HEK293 (cell line): ENCODE data around the gene CATSPERD.

ENCODE experiments used
- EGR2 ChIP-seq: fragments of 450-650 bp; formaldehyde crosslinking; IDR thresholded peaks from 2 replicates; pipeline ENCODE4 v1.5.1; 2016; ENCODE audit warnings: low read depth, missing biosample characterization, missing genetic modification characterization
- GLI4 ChIP-seq: fragments of 450-650 bp; formaldehyde crosslinking; IDR thresholded peaks from 2 replicates; pipeline ENCODE4 v1.5.1; 2016; ENCODE audit warnings: missing biosample characterization, missing genetic modification characterization
- IKZF3 ChIP-seq: fragments of 450-650 bp; IDR thresholded peaks from 2 replicates; pipeline ENCODE4 v1.5.0; 2018; ENCODE audit warnings: missing biosample characterization, mild to moderate bottlenecking, missing genetic modification characterization, moderate library complexity
- OSR2 ChIP-seq: fragments of 450-650 bp; formaldehyde crosslinking; IDR thresholded peaks from 2 replicates; pipeline ENCODE4 v1.5.1; 2016; ENCODE audit warnings: missing biosample characterization, missing genetic modification characterization
- PRDM1 ChIP-seq: fragments of 450-650 bp; formaldehyde crosslinking; IDR thresholded peaks from 2 replicates; pipeline ENCODE4; 2016; ENCODE audit warnings: missing biosample characterization, missing genetic modification characterization
- TRIM28 ChIP-seq: IDR thresholded peaks from 2 replicates; pipeline ENCODE4 v1.6.1; 2011; ENCODE audit warnings: low read length, control low read depth, borderline replicate concordance
- WT1 ChIP-seq: fragments of 450-650 bp; formaldehyde crosslinking; IDR thresholded peaks from 2 replicates; pipeline ENCODE4 v1.5.1; 2016; ENCODE audit warnings: missing biosample characterization, missing genetic modification characterization
- YY1 ChIP-seq: fragments of 450-650 bp; formaldehyde crosslinking; IDR thresholded peaks from 2 replicates; pipeline ENCODE4 v1.5.1; 2018; ENCODE audit warnings: missing biosample characterization, missing genetic modification characterization
- ZBTB21 ChIP-seq: fragments of 450-650 bp; formaldehyde crosslinking; IDR thresholded peaks from 2 replicates; pipeline ENCODE4 v1.5.1; 2017; ENCODE audit warnings: missing biosample characterization, missing genetic modification characterization
- ZBTB6 ChIP-seq: fragments of 450-650 bp; formaldehyde crosslinking; IDR thresholded peaks from 2 replicates; pipeline ENCODE4 v1.5.1; 2017; ENCODE audit warnings: missing biosample characterization, missing genetic modification characterization
- ZEB2 ChIP-seq: fragments of 450-650 bp; formaldehyde crosslinking; IDR thresholded peaks from 2 replicates; pipeline ENCODE4 v1.5.1; 2016; ENCODE audit warnings: missing biosample characterization, missing genetic modification characterization
- ZFP3 ChIP-seq: fragments of 450-650 bp; formaldehyde crosslinking; IDR thresholded peaks from 2 replicates; pipeline ENCODE4 v1.5.1; 2016; ENCODE audit warnings: low read depth, missing biosample characterization, missing genetic modification characterization
- ZFP69B ChIP-seq: fragments of 450-650 bp; formaldehyde crosslinking; IDR thresholded peaks from 2 replicates; pipeline ENCODE4 v1.5.1; 2016; ENCODE audit warnings: missing biosample characterization, missing genetic modification characterization
- ZNF133 ChIP-seq: fragments of 450-650 bp; formaldehyde crosslinking; IDR thresholded peaks from 2 replicates; pipeline ENCODE4 v1.5.1; 2016; ENCODE audit warnings: missing biosample characterization, missing genetic modification characterization
- ZNF155 ChIP-seq: fragments of 450-650 bp; formaldehyde crosslinking; IDR thresholded peaks from 2 replicates; pipeline ENCODE4 v1.5.1; 2016; ENCODE audit warnings: missing biosample characterization, missing genetic modification characterization
- ZNF211 ChIP-seq: fragments of 450-650 bp; formaldehyde crosslinking; IDR thresholded peaks from 2 replicates; pipeline ENCODE4 v1.5.1; 2016; ENCODE audit warnings: low read depth, missing biosample characterization, missing genetic modification characterization
- ZNF223 ChIP-seq: fragments of 450-650 bp; formaldehyde crosslinking; IDR thresholded peaks from 2 replicates; pipeline ENCODE4 v1.5.1; 2016; ENCODE audit warnings: missing biosample characterization, missing genetic modification characterization
- ZNF23 ChIP-seq: fragments of 450-650 bp; formaldehyde crosslinking; IDR thresholded peaks from 2 replicates; pipeline ENCODE4 v1.5.1; 2016; ENCODE audit warnings: missing biosample characterization, missing genetic modification characterization, borderline replicate concordance
- ZNF26 ChIP-seq: fragments of 450-650 bp; formaldehyde crosslinking; IDR thresholded peaks from 2 replicates; pipeline ENCODE4 v1.5.1; 2016; ENCODE audit warnings: missing biosample characterization, missing genetic modification characterization
- ZNF266 ChIP-seq: fragments of 450-650 bp; formaldehyde crosslinking; IDR thresholded peaks from 2 replicates; pipeline ENCODE4 v1.5.1; 2016; ENCODE audit warnings: missing biosample characterization, missing genetic modification characterization, low read depth
- ZNF292 ChIP-seq: fragments of 450-650 bp; formaldehyde crosslinking; IDR thresholded peaks from 2 replicates; pipeline ENCODE4 v1.5.1; 2016; ENCODE audit warnings: low read depth, missing biosample characterization, missing genetic modification characterization, borderline replicate concordance
- ZNF488 ChIP-seq: fragments of 450-650 bp; formaldehyde crosslinking; IDR thresholded peaks from 2 replicates; pipeline ENCODE4 v1.5.1; 2016; ENCODE audit warnings: missing biosample characterization, missing genetic modification characterization
- ZNF521 ChIP-seq: fragments of 450-650 bp; formaldehyde crosslinking; IDR thresholded peaks from 2 replicates; pipeline ENCODE4 v1.5.1; 2017; ENCODE audit warnings: missing biosample characterization, mild to moderate bottlenecking, missing genetic modification characterization
- ZNF544 ChIP-seq: fragments of 450-650 bp; formaldehyde crosslinking; IDR thresholded peaks from 2 replicates; pipeline ENCODE4 v1.5.0; 2017; ENCODE audit warnings: missing biosample characterization, missing genetic modification characterization
- ZNF549 ChIP-seq: fragments of 450-650 bp; IDR thresholded peaks from 2 replicates; pipeline ENCODE4 v1.5.1; 2018; ENCODE audit warnings: missing biosample characterization, missing genetic modification characterization, mild to moderate bottlenecking, inconsistent platforms, moderate library complexity
- ZNF585B ChIP-seq: fragments of 450-650 bp; formaldehyde crosslinking; IDR thresholded peaks from 2 replicates; pipeline ENCODE4 v1.5.1; 2016; ENCODE audit warnings: missing biosample characterization, missing genetic modification characterization
- ZNF701 ChIP-seq: fragments of 450-650 bp; formaldehyde crosslinking; IDR thresholded peaks from 2 replicates; pipeline ENCODE4 v1.5.1; 2016; ENCODE audit warnings: missing biosample characterization, missing genetic modification characterization
- ZNF707 ChIP-seq: fragments of 450-650 bp; formaldehyde crosslinking; IDR thresholded peaks from 2 replicates; pipeline ENCODE4 v1.5.1; 2016; ENCODE audit warnings: missing biosample characterization, missing genetic modification characterization
- ZNF792 ChIP-seq: fragments of 450-650 bp; formaldehyde crosslinking; IDR thresholded peaks from 2 replicates; pipeline ENCODE4 v1.5.1; 2016; ENCODE audit warnings: missing biosample characterization, missing genetic modification characterization
- ZSCAN16 ChIP-seq: fragments of 450-650 bp; formaldehyde crosslinking; IDR thresholded peaks from 2 replicates; pipeline ENCODE4 v1.5.1; 2016; ENCODE audit warnings: missing biosample characterization, missing genetic modification characterization
- TF ChIP-seq, protein P1 (sequence below): fragments of 450-650 bp; formaldehyde crosslinking; IDR thresholded peaks from 2 replicates; pipeline ENCODE4 v1.5.1; 2016; ENCODE audit warnings: missing biosample characterization, missing genetic modification characterization, low read depth
- TF ChIP-seq, protein P2 (sequence below): fragments of 450-650 bp; formaldehyde crosslinking; IDR thresholded peaks from 2 replicates; pipeline ENCODE4 v1.5.1; 2016; ENCODE audit warnings: missing biosample characterization, missing genetic modification characterization

CATSPERD gene

DNA sequence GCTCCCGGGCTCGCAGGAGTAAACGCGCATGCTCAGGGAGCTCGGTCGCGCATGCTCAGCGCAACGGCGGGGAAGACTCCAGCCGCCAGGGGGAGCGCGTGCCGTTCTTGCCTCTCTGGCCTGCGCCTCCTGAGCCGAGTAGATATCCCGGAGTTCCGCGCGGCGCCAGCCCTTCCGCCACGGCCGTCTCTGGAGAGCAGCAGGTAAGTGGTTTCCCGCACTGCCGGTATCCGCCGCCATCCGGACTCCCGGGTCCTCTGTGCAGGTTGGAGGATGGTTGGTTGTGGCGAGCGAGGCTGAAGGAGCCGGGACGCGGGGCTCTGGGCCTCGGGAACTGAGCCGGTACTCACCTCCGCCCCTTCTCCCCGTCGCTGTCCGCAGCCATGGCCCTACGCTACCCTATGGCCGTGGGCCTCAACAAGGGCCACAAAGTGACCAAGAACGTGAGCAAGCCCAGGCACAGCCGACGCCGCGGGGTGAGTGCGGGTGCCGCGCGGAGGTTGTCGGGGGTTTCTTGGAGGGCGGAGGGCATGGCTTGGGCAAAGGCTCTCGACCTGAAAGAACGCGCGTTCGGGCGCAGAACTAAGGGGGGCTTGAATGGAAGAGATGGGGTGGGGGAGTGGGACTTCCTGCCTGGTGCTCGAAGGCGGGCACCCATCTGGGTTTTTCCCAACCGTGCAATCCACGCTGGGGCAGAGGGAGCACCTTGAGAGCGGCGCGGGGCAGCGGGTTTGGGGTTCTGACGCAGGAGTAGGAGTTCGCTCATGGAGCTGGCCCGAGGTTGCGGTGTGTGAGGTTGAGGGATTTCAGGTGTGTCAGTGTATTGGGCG lies 30.1 kb upstream of the CATSPERD start, which contains the start of gene RPL36 (continued):
- 0 out of 2 replicates have a peak, but pooled peaks have one; percentile 52 for TF ChIP-seq ZSCAN16
- TF ChIP-seq TRIM28: peak; percentile 14; the same call in 1 of the 2 replicates
- TF ChIP-seq ZBTB21 (tag by site-specific recombination): 0 out of 2 replicates have a peak, but pooled peaks have one; percentile 29
- no peak for TF ChIP-seq ZNF155 (tag by site-specific recombination)
- no peak for TF ChIP-seq ZNF488 (tag by site-specific recombination)
- TF ChIP-seq, protein P1, sequence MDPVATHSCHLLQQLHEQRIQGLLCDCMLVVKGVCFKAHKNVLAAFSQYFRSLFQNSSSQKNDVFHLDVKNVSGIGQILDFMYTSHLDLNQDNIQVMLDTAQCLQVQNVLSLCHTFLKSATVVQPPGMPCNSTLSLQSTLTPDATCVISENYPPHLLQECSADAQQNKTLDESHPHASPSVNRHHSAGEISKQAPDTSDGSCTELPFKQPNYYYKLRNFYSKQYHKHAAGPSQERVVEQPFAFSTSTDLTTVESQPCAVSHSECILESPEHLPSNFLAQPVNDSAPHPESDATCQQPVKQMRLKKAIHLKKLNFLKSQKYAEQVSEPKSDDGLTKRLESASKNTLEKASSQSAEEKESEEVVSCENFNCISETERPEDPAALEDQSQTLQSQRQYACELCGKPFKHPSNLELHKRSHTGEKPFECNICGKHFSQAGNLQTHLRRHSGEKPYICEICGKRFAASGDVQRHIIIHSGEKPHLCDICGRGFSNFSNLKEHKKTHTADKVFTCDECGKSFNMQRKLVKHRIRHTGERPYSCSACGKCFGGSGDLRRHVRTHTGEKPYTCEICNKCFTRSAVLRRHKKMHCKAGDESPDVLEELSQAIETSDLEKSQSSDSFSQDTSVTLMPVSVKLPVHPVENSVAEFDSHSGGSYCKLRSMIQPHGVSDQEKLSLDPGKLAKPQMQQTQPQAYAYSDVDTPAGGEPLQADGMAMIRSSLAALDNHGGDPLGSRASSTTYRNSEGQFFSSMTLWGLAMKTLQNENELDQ: no peak
- TF ChIP-seq ZNF701 (tag by site-specific recombination): no peak
- no peak for TF ChIP-seq ZNF223 (tag by site-specific recombination)
- TF ChIP-seq ZNF792 (tag by site-specific recombination): no peak
- TF ChIP-seq WT1: no peak
- TF ChIP-seq ZBTB6: no peak
- peak; percentile 43; the same call in 1 of the 2 replicates for TF ChIP-seq ZFP69B (tag by site-specific recombination)
- TF ChIP-seq ZNF292 (tag by site-specific recombination): no peak
- TF ChIP-seq YY1 (tag by site-specific recombination): peak; percentile 77
- no peak for TF ChIP-seq ZNF707 (tag by site-specific recombination)
- no peak for TF ChIP-seq ZNF26
- no peak; the same call in 1 of the 2 replicates for TF ChIP-seq IKZF3 (tag by site-specific recombination)
- TF ChIP-seq ZNF585B (tag by site-specific recombination): no peak
- no peak for TF ChIP-seq EGR2 (tag by site-specific recombination)
- peak; percentile 74; the same call in 1 of the 2 replicates for TF ChIP-seq GLI4
- peak; percentile 99 for TF ChIP-seq ZFP3 (tag by site-specific recombination)
- no peak; the same call in 1 of the 2 replicates for TF ChIP-seq ZNF23 (tag by site-specific recombination)
- no peak for TF ChIP-seq OSR2 (tag by site-specific recombination)
- no peak for TF ChIP-seq PRDM1 (tag by site-specific recombination)
- no peak for TF ChIP-seq ZNF266 (tag by site-specific recombination)
- TF ChIP-seq ZNF549 (tag by site-specific recombination): no peak
- no peak for TF ChIP-seq ZNF133 (tag by site-specific recombination)
- TF ChIP-seq ZNF544 (tag by site-specific recombination): no peak
- TF ChIP-seq, protein P2, sequence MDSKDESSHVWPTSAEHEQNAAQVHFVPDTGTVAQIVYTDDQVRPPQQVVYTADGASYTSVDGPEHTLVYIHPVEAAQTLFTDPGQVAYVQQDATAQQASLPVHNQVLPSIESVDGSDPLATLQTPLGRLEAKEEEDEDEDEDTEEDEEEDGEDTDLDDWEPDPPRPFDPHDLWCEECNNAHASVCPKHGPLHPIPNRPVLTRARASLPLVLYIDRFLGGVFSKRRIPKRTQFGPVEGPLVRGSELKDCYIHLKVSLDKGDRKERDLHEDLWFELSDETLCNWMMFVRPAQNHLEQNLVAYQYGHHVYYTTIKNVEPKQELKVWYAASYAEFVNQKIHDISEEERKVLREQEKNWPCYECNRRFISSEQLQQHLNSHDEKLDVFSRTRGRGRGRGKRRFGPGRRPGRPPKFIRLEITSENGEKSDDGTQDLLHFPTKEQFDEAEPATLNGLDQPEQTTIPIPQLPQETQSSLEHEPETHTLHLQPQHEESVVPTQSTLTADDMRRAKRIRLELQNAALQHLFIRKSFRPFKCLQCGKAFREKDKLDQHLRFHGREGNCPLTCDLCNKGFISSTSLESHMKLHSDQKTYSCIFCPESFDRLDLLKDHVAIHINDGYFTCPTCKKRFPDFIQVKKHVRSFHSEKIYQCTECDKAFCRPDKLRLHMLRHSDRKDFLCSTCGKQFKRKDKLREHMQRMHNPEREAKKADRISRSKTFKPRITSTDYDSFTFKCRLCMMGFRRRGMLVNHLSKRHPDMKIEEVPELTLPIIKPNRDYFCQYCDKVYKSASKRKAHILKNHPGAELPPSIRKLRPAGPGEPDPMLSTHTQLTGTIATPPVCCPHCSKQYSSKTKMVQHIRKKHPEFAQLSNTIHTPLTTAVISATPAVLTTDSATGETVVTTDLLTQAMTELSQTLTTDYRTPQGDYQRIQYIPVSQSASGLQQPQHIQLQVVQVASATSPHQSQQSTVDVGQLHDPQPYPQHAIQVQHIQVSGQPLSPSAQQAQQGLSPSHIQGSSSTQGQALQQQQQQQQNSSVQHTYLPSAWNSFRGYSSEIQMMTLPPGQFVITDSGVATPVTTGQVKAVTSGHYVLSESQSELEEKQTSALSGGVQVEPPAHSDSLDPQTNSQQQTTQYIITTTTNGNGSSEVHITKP (tag by site-specific recombination): no peak
- TF ChIP-seq ZNF211 (tag by site-specific recombination): no peak
- TF ChIP-seq ZEB2 (tag by site-specific recombination): peak; percentile 90
- no peak for TF ChIP-seq ZNF521
